Erythroblast (primary cell): ENCODE data around the gene PEX16.

ENCODE experiments used
- GATA1 ChIP-seq: IDR thresholded peaks from 2 replicates; pipeline ENCODE4 v1.6.1; 2011; ENCODE audit warnings: low read depth, mild to moderate bottlenecking, control low read depth, low read length, moderate library complexity
- POLR2A ChIP-seq: IDR thresholded peaks from 2 replicates; pipeline ENCODE4 v1.6.1; 2011; ENCODE audit warnings: mild to moderate bottlenecking, low read length

- TF ChIP-seq POLR2A (no peak), GATA1 (no peak)
Measured at GRCh38 chr11:45915446-45915845, 2.2 kb downstream of the PEX16 start.
